Keratinocyte (primary cell): ENCODE data around the gene PIEZO1.

Experiments used
- CTCF ChIP-seq, 3 experiments: IDR thresholded peaks in 1 of 3; conservative IDR thresholded peaks in 1 of 3; optimal IDR thresholded peaks in 1 of 3; 2 replicates in 2 of 3; 3 replicates in 1 of 3; pipeline versions ENCODE3 to v1.5.1; 2011; ENCODE audit warnings: low read length in 3 of 3, mild to moderate bottlenecking in 3 of 3, moderate library complexity in 2 of 3, control low read depth in 1 of 3, inconsistent platforms in 1 of 3; ENCODE audit not compliant: insufficient read depth in 2 of 3; ENCODE audit errors: extremely low read depth in 1 of 3
- EZH2 ChIP-seq: IDR thresholded peaks from one replicate; pipeline ENCODE4 v1.6.1; 2012; ENCODE audit warnings: inconsistent platforms, mild to moderate bottlenecking, low read length, moderate library complexity

GRCh38 chr16:88812513-88813268 lies 27.7 kb upstream of the PIEZO1 start:
- TF ChIP-seq CTCF (optimal IDR thresholded peaks at IDR 0.05 in 1 of 3, IDR thresholded peaks at IDR 0.05 in 1 of 3, conservative IDR thresholded peaks at IDR 0.05 in 1 of 3; ENCODE audit: extremely low read depth in 1 of 3, insufficient read depth in 2 of 3, low read length in 3 of 3), result no peak
- TF ChIP-seq EZH2, result no peak
